NT2/D1 (cell line): Measurements from ENCODE around the gene STXBP6.

Source experiments
- SUZ12 ChIP-seq: IDR thresholded peaks from 2 replicates; pipeline ENCODE4 v1.6.1; 2011; ENCODE audit not compliant: insufficient read length, insufficient read depth; ENCODE audit errors: extremely low read depth
- YY1 ChIP-seq: IDR thresholded peaks from 2 replicates; pipeline ENCODE4 v1.6.1; 2011; ENCODE audit not compliant: insufficient read length, insufficient read depth
- ZNF274 ChIP-seq: IDR thresholded peaks from 2 replicates; pipeline ENCODE4 v1.6.1; 2011; ENCODE audit warnings: mild to moderate bottlenecking, low read depth, low read length

- TF ChIP-seq YY1 (no peak), SUZ12 (no peak), ZNF274 (no peak)
These were observed 59.2 kb downstream of the STXBP6 start for GRCh38 chr14:24990773-24991172.
